Adipocyte (in vitro differentiated cells): ENCODE data around the gene ZFPL1.
A peak's percentile ranks its signal among the peaks of the same experiment; 100 is the strongest.

ENCODE experiments used
- DNase-seq: peaks from one replicate; pipeline ENCODE4 v3.0.0-alpha.2; 2015; ENCODE audit warnings: low read depth
- H3K27me3 ChIP-seq: replicated peaks from 2 replicates; pipeline ENCODE4 v1.7.0; 2013; ENCODE audit warnings: mild to moderate bottlenecking, low read length, moderate library complexity; ENCODE audit not compliant: control insufficient read depth, insufficient read depth
- H3K36me3 ChIP-seq: 2 replicates; pipeline ENCODE4 v1.7.0; 2013; ENCODE audit warnings: low read length, mild to moderate bottlenecking, moderate library complexity; ENCODE audit not compliant: control insufficient read depth, insufficient read depth, severe bottlenecking
- H3K4me1 ChIP-seq: 2 replicates; pipeline ENCODE4 v1.7.0; 2013; ENCODE audit warnings: mild to moderate bottlenecking, low read length, moderate library complexity; ENCODE audit not compliant: control insufficient read depth, insufficient read depth
- H3K4me3 ChIP-seq: 2 replicates; pipeline ENCODE4 v1.7.0; 2013; ENCODE audit warnings: mild to moderate bottlenecking, low read length, moderate library complexity
- H3K9ac ChIP-seq: 2 replicates; pipeline ENCODE4 v1.7.0; 2013; ENCODE audit warnings: mild to moderate bottlenecking, low read length, moderate library complexity
- H3K9me3 ChIP-seq: 2 replicates; pipeline ENCODE4 v1.7.0; 2013; ENCODE audit warnings: mild to moderate bottlenecking, low read length, moderate library complexity; ENCODE audit not compliant: control insufficient read depth

The ZFPL1 gene

DNA sequence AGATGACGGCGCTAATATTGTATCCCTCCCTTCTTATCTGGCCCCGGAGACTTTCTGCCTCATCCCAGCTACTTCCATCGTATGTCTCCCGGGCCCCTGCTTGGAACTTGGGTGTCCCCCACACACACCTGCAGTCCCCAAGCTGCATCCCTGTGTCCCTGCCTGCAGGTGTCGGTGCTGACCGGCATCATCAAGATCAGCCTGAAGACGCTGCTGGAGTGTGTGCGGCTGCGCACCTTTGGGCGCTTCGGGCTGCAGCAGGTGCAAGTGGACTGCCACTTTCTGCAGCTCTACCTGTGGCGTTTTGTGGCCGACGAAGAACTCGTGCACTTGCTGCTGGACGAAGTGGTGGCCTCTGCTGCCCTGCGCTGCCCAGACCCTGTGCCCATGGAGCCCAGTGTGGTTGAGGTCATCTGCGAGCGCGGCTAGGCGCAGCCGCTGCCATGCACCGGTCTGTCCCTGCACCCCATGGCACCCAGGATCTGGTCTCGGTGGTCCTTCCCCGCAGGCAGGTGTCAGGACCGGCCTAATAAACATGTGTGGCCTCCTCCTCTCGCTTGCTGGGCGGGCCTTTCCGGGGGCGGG is 27.2 kb downstream of the ZFPL1 start:
- no peak overlapping the region for H3K4me3 ChIP-seq
- no peaks in the 10 kb centered on the region for H3K9me3 ChIP-seq
- H3K27me3 ChIP-seq, result no peaks in the 10 kb centered on the region
- H3K4me1 ChIP-seq, result peaks cover 31% of the 10 kb centered on the region
- peaks cover 22% of the 10 kb centered on the region for H3K36me3 ChIP-seq
- H3K9ac ChIP-seq, result peak overlapping the region; percentile 57
- DNase-seq, result no peak

DNA sequence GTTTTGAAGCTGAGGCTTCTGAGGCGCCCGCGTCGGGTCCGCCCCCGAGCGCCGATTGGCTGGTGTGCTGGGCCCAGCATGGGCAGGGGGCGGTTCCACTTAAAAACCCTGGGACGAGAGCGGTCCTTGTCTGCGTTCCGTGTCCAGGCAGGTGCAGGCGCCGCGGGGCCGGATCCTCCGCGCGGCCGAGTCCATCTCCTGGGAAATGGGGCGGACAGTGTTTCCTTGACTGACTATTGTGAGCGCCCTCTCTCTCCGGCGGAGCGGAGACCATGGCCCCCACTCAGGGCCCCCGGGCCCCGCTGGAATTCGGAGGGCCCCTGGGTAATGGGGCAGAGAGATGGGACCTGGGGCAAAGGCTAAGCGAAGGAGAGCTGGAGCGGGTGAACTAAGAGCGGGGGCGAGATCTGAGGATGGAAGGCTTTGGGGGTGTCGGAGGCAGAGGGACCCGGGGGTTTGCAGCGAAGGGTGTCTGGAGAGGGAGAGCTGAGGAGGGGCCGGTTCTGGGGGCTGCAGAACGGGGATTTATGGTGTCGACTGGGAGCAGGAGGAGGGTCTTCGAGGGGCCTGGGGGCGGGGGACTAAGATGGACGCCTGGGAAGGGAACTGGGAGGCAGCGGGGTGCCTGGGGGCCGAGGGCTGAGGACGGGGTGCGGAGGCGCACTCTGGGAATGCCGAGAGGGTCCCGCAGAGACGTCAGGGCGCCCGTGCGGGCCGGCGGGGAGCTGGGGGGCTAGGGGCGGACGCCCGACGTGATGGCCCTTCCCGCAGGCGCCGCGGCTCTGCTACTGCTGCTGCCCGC is 27.9 kb downstream of the ZFPL1 start, which contains the start of gene TM7SF2:
Gene TM7SF2 (plus strand): TSS at position 129 of the 802 bp plus-strand sequence. CDS start 144 bp downstream, at position 273.
- peak; percentile 91 for DNase-seq
- peak within 1 kb of the TSS; percentile 82 for H3K4me3 ChIP-seq
- no peaks in the 10 kb centered on the region for H3K9me3 ChIP-seq
- H3K27me3 ChIP-seq, result no peaks in the 10 kb centered on the region
- H3K36me3 ChIP-seq, result peaks cover 22% of the 10 kb centered on the region
- H3K4me1 ChIP-seq, result peaks cover 36% of the 10 kb centered on the region
- H3K9ac ChIP-seq, result peak within 1 kb of the TSS; percentile 86

GRCh38 chr11:65112546-65113360 is 28.7 kb downstream of the ZFPL1 start:
- Histone ChIP-seq H3K4me3 (peak overlapping the region; percentile 82), H3K4me1 (peaks cover 36% of the 10 kb centered on the region), H3K9me3 (no peaks in the 10 kb centered on the region), H3K36me3 (peaks cover 18% of the 10 kb centered on the region), H3K9ac (peak overlapping the region; percentile 86), H3K27me3 (no peaks in the 10 kb centered on the region)
- peak; percentile 72 for DNase-seq

- Histone ChIP-seq H3K27me3 (no peaks in the 10 kb centered on the region), H3K9me3 (no peaks in the 10 kb centered on the region), H3K4me1 (peaks cover 36% of the 10 kb centered on the region), H3K9ac (peak overlapping the region; percentile 86), H3K36me3 (peaks cover 23% of the 10 kb centered on the region), H3K4me3 (peak overlapping the region; percentile 82)
- DNase-seq, result no peak
Observed at GRCh38 chr11:65113361-65113756, 29.3 kb downstream of the ZFPL1 start.

- H3K9ac ChIP-seq, result no peak overlapping the region
- peaks cover 36% of the 10 kb centered on the region for H3K4me1 ChIP-seq
- DNase-seq, result no peak
- no peak overlapping the region for H3K4me3 ChIP-seq
- H3K9me3 ChIP-seq, result no peaks in the 10 kb centered on the region
- H3K27me3 ChIP-seq, result no peaks in the 10 kb centered on the region
- peaks cover 24% of the 10 kb centered on the region for H3K36me3 ChIP-seq
Observed at GRCh38 chr11:65113839-65114238, 29.8 kb downstream of the ZFPL1 start.

GRCh38 chr11:65114538-65115171 is 30.6 kb downstream of the ZFPL1 start:
- Histone ChIP-seq H3K36me3 (peaks cover 24% of the 10 kb centered on the region), H3K27me3 (no peaks in the 10 kb centered on the region), H3K9ac (no peak overlapping the region), H3K4me3 (no peak overlapping the region), H3K9me3 (no peaks in the 10 kb centered on the region), H3K4me1 (peaks cover 36% of the 10 kb centered on the region)
- DNase-seq, result no peak

DNA sequence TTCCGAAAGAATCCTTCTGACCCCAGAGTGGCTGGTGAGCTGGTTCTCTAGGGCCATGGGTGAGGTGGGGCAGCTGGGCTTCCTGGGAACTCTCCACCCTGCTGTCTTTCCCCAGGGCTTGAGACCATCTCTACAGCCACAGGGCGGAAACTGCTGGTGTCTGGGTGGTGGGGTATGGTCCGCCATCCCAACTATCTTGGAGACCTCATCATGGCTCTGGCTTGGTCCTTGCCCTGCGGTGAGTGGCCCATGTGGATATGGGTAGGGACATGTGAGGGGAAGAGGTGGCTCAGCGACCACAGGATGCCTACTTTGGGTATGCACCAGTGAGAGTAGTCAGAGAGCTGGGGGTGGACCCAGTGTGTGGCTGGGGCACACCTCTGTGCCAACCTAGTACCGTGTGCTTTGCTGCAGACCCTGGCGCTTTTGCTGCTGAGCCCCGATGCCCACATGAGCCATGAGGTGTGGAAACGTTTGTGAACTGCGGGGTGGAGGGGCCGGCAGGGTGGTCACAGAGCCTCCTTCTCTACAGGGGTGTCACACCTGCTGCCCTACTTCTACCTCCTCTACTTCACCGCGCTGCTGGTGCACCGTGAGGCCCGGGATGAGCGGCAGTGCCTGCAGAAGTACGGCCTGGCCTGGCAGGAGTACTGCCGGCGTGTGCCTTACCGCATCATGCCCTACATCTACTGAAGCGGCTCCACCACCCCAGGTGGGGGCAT is 31.5 kb downstream of the ZFPL1 start:
- DNase-seq, result no peak
- Histone ChIP-seq H3K9ac (no peak overlapping the region), H3K9me3 (no peaks in the 10 kb centered on the region), H3K4me3 (no peak overlapping the region), H3K36me3 (peaks cover 32% of the 10 kb centered on the region), H3K27me3 (no peaks in the 10 kb centered on the region), H3K4me1 (peaks cover 35% of the 10 kb centered on the region)

GRCh38 chr11:65116370-65117205 is 32.6 kb downstream of the ZFPL1 start:
- Histone ChIP-seq H3K4me1 (peaks cover 33% of the 10 kb centered on the region), H3K9me3 (no peaks in the 10 kb centered on the region), H3K4me3 (peak overlapping the region; percentile 90), H3K9ac (peak overlapping the region; percentile 93), H3K27me3 (no peaks in the 10 kb centered on the region), H3K36me3 (peaks cover 39% of the 10 kb centered on the region)
- DNase-seq, result peak; percentile 75

GRCh38 chr11:65117206-65118096 is 33.4 kb downstream of the ZFPL1 start, which contains the start of gene ZNHIT2:
Gene ZNHIT2, minus strand, starts transcription at chr11:65117701. Its CDS starts 48 bp downstream, at chr11:65117653.
- Histone ChIP-seq H3K9ac (peak within 1 kb of the TSS; percentile 93), H3K36me3 (peaks cover 39% of the 10 kb centered on the region), H3K9me3 (no peaks in the 10 kb centered on the region), H3K4me3 (peak within 1 kb of the TSS; percentile 90), H3K27me3 (no peaks in the 10 kb centered on the region), H3K4me1 (peaks cover 30% of the 10 kb centered on the region)
- DNase-seq, result peak; percentile 100
